Measurements from ENCODE around the gene ARHGEF17. TPM values are rescaled to one million over a fixed set of nuclear protein-coding genes. Genes with fewer than 3 reads are reported as not detected.
A peak's percentile ranks its signal among the peaks of the same experiment; 100 is the strongest.
"Not testable (repeated sequence)": the region's sequence is repeated elsewhere in the genome, so short reads cannot be mapped to it uniquely, and the experiment has no call there.

The ARHGEF17 gene
- total RNA-seq, 1 donor from 2014 or later: 69.2 TPM

GRCh38 chr11:73271936-73272679 lies 36.0 kb upstream of the ARHGEF17 start, which contains the start of gene P2RY6:
P2RY6 (plus strand) TSS chr11:73272338; CDS start chr11:73296519, 24,181 bp downstream.
- DNase-seq (ENCODE audit: low spot score): no peak

GRCh38 chr11:73272680-73273038 lies 35.4 kb upstream of the ARHGEF17 start:
- no peak for DNase-seq (ENCODE audit: low spot score)

GRCh38 chr11:73273222-73273895 lies 34.7 kb upstream of the ARHGEF17 start:
- no peak for DNase-seq (ENCODE audit: low spot score)

DNA sequence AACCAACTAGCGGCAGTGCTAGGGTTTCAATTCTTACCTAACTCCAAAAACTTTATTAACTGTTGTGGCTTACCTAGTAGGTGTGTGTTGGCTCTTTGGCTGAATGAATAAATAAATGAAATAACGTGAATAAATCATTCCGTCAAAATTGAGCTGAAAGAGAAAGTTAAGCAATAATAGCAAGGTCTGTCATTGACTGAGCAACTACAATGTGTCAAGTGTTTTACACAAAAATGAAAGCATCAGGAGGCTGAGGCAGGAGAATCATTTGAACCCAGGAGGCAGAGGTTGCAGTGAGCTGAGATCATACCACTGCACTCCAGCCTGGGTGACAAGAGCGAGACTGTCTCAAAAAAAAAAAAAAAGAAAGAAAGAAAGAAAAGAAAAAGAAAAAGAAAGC lies 33.9 kb upstream of the ARHGEF17 start:
- DNase-seq (ENCODE audit: low spot score): not testable (repeated sequence)

GRCh38 chr11:73274722-73275380 lies 33.2 kb upstream of the ARHGEF17 start:
- no peak for DNase-seq (ENCODE audit: low spot score)

GRCh38 chr11:73275381-73275750 lies 32.7 kb upstream of the ARHGEF17 start:
- DNase-seq (ENCODE audit: low spot score): no peak

GRCh38 chr11:73277467-73277866 lies 30.6 kb upstream of the ARHGEF17 start:
- DNase-seq (ENCODE audit: low spot score): no peak

GRCh38 chr11:73280626-73281025 lies 27.4 kb upstream of the ARHGEF17 start:
- no peak for DNase-seq (ENCODE audit: low spot score)

DNA sequence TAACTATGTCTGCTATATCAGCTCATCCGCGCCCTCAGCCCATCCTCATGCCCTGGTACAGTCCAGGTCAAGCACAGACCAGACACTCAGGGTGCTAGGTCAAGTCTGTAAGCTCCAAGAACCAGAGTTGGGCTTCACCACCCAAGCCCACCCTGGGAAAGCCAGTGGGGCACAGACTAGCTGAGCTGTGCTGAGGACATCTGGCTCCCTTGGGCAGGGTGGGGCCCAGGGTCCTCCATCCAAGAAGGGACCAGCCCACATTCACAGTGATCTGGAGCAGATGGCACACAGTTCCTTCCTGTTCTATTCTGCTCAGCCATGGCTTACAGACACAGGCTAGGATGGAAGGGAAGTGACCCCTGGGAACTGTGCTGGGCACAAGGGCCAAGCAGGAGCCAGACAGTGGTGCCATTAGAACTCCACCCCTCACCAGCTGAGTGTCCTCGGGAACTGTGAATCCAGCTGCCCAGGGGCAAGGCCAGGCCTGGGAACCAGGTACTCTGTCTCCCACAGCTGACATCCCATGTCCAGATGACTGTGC lies 26.8 kb upstream of the ARHGEF17 start:
- DNase-seq (ENCODE audit: low spot score): no peak

DNA sequence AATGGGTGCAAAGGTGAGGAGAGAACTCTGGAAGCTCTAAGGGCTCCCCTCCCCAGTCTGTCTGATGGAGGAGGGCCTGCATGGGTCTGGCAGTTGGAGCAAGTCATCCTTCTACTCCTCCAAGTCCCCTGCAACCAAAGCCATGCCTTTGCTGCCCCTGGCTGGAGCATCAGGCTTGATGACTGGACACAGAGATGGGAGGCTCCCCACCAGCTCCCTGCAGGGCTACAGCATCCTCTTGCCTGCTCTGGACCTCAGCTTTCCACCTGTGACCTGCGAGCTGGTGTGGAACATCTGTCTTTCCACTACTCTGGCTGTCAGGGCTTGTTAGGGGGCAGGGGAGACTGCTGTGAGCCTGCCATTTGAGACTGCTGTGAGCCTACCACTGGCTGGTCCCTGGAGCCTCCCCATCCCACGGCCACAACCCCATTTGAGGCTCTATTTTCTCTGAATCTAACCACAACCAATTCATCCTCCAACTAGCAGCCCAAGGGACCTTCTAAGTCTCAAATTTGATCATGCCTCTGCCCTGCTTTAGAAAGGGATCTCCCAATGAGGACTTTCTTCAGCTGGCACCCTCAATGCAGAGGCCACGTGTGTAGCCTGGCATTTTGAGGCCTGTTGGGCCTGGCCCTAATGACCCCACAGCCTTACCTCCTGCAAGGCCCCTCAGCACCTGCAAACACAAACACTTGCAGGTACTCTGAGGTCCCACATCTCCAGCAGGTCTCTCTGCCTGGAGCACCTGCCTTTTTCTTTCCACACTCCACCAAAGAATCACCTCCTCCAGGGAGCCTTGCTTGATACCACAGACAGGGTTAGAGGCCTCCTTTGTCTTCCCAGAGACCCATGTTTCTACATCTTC lies 26.0 kb upstream of the ARHGEF17 start:
- DNase-seq (ENCODE audit: low spot score): no peak

- no peak for DNase-seq (ENCODE audit: low spot score)
Observed at GRCh38 chr11:73283276-73284000, 24.6 kb upstream of the ARHGEF17 start.

DNA sequence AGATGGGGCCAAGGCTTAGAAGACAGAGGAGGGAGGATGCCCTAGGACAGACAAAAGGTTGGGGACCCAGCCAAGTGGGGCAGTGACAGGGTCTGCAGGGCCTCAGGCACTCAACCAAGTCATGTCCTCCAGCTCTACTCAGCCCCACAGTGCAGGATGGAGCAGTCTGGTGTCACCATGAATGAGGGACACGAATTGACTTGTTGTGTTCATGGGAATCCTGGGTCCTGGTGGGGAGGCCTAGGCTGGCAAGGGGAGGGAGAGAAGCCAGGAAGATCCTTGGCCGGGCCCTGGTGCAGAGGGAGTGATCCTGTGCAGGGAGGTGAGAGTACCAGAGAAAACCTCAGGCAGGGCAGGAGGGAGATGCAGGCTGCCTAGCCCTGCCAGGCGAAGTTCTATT lies 24.0 kb upstream of the ARHGEF17 start:
- no peak for DNase-seq (ENCODE audit: low spot score)

DNA sequence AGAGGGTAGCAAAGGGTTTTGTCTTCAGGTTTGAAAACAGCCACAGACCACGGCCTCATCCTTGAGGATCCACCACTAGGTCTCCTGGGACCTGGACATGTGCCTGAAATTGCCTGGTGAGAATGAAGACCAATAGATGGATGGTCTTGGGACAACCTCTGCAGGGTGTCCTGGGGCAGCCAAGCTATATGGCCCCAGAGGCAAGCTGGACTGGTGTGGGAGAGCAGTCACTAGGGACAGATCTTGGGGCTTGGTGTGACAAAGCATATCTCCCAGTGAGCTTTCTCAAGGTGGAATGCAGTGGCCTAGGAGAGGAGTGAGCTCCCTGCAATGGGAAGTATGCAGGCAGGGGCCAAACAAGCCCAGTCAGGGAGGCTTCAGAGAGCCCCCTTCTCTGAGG lies 22.4 kb upstream of the ARHGEF17 start:
- no peak for DNase-seq (ENCODE audit: low spot score)

- no peak for DNase-seq (ENCODE audit: low spot score)
Observed at GRCh38 chr11:73286240-73286810, 21.8 kb upstream of the ARHGEF17 start.

DNA sequence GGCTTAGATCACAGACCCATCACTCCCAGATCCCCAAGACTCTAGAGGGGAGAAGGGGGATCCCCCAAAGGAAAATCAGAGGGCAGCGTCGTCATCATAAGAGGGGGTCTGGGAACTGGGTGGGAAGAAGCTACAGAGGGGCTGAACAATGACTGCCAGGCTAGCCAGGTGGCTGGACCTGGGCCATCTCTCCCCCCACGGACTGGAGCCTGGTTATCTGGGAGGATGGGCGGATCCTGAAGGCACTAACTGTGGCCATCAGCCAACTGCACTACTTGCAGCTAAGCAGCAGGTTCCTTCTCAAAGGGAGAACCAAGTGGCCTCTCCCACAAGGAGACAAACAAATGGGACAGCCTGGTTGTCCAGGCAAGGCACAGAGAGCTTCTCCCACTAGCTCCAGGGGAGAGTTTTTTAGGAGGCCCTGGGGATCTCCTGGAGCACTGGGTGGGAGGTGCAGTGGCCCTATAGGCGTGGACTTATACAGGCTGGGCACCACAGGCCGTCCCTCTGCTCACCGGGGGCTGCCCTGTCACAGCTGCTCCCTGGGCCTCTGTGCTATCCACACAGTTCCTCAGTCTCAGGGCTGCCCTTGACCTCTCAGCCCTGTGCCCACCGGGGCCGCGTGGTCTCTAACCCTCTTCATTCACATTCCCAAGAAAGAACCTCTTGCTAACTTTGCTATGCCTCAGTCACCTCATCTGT lies 20.5 kb upstream of the ARHGEF17 start:
- no peak for DNase-seq (ENCODE audit: low spot score)

DNA sequence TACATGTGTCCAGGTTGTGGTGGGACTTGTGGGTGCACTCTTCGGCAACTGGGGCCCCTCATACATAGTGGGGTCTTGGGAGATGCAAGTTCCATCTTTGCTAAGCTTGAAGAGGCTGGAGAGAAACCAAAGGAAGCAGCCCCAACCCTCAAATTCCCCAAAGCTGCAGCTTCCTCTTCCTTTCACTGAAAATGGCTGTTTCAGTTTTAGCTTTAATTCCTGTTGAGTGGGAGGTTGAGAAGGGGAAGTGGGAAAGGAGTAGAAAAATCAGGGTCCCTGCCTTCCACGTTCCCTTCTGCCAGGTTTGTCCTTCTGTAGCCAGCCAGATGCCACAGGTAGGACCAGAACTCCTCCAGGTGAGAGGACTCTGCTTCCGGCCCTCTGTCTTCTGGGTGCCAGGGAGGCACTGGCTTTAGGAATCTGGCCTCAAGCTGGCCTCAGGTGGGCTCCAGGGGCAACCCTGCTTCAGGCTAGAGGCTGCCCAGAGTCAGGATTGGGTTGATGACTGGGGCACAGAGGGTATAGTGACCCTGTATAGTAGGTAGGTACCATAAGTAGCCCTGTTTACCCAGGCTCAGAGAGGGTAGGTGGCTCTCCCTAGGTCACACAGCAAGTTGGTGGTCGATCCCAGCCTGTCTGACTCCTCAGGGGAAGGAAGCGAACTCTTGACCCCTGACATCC lies 19.7 kb upstream of the ARHGEF17 start:
- no peak for DNase-seq (ENCODE audit: low spot score)

- peak; percentile 69 for DNase-seq (ENCODE audit: low spot score)
Observed at GRCh38 chr11:73288873-73289707, 19.0 kb upstream of the ARHGEF17 start.

- DNase-seq (ENCODE audit: low spot score): no peak
Observed at GRCh38 chr11:73290536-73290935, 17.5 kb upstream of the ARHGEF17 start.

Data from mucosa of gallbladder (tissue), 1 donor.